HL-60/S4 (cell line): ENCODE measurements around the gene COA1.
"Not testable (repeated sequence)": the region's sequence is repeated elsewhere in the genome, so short reads cannot be mapped to it uniquely, and the experiment has no call there.

Experiments used
- in situ Hi-C: fragments of 300-500 bp; cut with MboI; formaldehyde crosslinking; loops from 2 replicates; pipeline ENCODE4 v1.14.3; 2022; ENCODE audit warnings: low sequenced_read_pairs

COA1 gene

DNA sequence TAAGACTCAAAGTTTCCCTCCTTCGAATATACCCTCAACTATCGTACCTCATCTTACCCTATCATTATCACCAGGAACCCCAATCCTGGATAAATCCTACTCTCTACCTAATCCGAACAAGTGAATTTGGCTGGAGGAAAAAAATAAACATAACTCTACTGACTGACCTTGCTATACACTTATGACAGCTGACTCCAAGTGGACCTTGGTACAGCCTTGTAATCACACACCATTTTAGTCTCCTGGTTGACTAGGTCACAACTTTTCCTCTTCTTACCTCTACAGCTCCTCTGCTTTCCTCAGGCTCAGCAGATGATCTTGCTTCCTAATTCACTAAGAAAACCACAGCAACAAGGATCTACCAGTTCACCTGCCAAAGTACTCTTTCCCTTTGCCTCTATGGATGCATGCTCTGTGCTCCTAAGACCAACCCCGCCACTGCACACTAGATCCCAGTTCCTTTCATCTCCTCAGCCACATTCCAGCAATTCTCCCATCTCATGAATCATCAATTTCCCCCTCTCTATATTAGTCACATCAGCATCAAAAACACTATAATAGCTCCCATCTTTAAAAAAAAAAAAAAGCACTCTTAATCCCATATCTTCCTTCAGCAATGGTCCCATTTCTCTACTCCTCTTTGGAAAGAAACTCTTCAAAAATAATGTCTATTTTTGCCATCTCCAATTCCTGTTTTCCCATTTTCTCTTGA, 35.5 kb downstream of the COA1 start:
- in situ Hi-C loops: loop anchor here (10.0 kb wide), 1 partner anchor 109 kb away; the partner anchor contains the start of gene STK17A

DNA sequence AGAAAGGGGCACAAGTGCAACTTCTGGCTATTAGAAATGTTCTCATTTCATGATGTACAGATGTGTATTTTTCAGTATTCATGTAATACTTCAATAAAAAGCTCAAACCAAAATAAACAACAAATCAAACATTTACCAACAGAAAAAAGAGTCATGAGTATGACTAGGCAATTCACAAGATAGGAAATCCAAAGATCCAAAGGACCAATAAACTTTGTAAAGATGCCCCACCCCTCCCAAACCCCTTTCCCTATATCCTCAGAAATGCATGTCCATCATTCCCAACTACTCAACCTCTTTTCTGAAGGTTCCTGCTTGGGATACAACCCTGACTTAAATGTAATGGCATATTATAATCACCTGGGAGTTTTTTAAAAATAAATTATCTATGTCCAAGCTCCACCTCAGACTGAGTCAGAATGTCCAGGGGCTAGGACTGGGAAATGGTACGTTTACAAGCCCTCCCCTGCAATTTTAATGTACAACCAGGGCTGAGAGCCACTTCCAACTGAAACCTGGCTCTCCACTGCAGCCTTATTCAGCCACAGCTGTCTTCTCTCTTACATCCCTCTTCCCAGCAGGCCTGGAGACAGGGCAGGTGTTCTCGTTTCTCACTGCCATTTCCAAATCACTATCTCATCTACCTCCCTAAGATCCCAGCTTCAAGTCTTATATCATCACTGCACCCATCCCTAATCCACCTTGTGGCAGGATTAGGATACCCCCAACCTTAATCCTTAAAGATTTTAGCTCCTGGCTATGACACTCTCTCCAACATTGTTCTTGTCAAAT, 36.5 kb downstream of the COA1 start:
- in situ Hi-C loops: loop anchor here (10.0 kb wide), 1 partner anchor 108 kb away; the partner anchor contains the start of gene STK17A

DNA sequence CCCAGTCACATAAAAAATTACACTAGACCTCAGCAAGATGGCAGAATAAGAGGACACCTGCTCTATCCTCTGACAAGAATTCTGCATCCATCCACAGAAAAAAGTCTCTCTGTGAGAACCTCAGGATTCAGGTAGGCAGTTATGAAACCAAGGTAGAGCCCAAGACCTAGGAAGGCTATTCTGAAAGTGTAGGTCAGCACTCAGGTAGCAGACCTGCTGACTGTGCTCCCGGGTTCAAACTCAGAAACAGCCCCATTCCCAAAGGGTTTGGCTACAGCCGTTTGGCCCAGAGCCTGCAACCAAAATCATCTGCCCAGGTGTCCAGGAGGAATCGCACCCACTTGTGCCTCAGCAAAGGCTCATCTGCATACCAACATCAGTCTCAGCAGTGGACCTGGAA, 37.7 kb downstream of the COA1 start:
- in situ Hi-C loops: loop anchor here (10.0 kb wide), 1 partner anchor 107 kb away; the partner anchor contains the start of gene STK17A

DNA sequence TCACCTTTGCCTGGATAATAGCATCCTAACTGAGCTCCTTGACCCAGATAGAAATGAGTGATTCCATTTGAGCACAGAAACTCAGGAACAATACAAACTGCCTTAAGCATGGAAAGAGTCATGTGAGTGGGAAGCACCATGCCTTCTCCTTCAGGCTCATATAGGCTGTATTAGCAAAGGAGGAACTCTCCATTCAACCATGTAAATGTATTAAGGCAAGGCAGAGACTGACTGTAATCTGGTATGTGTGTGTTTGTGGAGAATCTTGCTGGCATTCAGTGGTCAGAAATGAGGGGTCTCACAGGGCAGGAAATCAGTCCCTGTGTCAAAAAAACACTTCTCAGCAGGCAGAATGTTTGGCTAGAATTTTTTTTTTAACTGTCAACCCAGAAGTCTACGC, 40.2 kb downstream of the COA1 start:
- in situ Hi-C loops: no loop called here

DNA sequence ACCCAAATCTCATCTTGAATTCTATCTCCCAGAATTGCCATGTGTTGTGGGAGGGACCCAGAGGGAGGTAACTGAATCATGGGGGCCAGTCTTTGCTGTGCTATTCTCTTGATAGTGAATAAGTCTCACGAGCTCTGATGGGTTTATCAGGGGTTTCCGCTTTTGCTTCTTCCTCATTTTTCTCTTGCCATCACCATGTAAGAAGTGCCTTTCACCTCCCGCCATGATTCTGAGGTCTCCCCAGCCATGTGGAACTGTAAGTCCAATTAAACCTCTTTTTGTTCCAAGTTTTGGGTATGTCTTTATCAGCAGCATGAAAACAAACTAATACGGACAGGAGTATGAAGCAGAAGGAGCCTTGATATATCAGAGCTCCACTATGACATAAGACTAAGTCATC, 41.5 kb downstream of the COA1 start:
- in situ Hi-C loops: not testable (repeated sequence)

DNA sequence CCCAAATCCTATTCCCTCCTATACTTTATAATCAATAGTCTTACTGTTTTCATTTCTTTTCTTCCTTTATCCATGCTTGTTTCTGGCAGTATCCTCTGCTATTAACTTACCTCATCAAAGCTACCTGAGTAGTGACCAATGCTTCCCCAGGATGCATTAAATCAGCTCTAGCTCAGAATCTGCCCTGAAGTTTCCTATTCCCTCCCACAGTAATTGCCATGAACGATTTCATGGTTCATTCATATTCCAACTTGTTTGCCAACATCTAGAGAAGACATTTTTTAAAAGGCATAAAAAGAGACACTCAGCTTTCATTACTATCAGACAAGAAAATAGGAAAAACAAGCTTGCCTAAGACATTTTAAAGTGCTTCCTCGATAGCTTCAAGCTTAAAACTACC, 42.3 kb downstream of the COA1 start:
- in situ Hi-C loops: no loop called here

DNA sequence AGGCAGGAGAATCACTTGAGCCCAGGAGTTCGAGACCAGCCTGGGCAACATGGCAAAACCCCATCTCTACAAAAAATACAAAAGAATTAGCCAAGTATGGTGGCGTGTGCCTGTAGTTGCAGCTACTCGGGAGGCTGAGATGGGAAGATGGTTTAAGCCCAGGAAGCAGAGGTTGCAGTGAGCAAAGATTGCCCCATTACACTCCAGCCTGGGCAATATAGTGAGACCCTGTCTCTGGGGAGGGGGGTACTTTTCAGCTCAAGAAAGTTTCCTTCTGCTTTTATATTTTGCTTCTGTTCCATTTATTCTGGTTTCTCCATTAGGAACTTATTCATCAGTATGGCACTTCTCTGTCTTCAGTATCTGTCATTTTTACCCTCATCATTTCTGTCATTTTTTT, 48.6 kb downstream of the COA1 start:
- in situ Hi-C loops: no loop called here

DNA sequence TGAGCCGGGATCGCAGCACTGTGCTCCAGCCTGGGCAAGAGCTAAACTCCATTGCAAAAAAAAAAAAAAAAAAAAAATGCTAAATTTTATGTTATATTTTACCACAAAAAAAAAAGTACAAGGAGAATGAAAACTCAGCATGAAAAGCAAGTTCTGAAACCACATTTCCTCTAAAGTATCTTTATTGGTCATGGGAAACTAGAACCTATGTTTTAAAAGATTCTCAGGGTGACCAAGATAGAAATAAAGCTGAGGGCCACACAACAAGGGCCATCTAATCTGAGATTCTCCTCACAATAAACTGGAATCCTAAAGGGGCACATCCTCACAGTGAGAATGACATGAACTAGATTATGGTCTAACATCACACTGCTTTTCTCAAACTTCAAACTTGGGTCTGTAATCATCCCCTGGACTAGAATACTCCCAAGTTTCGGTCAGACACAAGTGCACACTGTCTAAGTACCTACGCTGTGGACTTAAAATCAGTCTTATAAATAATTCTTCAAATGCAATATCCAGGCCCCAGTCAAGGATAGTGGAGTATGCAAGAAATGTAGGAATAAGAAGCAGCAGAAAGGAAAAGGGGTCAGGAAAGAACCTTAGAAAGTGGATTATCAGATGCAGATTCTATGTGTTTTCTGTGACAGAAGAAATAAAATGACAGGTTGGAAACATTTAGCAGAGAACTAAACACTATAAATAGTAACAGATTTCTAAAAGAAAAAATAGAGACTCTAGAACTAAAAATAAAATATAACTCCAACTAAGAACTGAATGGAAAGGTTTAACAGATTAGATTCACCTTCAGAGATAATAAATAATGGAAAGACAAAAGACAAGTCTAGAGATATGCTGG, 49.9 kb downstream of the COA1 start:
- in situ Hi-C loops: no loop called here

DNA sequence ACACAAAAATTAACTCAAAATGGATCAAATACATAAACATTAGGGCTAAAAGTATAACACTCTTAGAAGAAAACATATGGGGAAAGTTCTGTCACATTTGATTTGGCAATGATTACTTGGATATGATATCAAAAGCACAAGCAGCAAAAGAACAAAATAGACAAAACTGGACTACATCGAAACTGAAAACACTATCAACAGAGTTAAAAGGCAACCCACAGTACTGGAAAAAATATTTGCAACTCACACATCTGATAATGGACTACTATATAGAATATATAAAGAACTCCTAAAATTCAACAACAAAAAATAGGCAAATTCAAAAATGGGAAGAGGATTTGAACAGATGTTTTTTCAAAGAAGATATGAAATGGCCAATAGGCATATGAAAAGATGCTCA, 51.0 kb downstream of the COA1 start:
- in situ Hi-C loops: no loop called here

DNA sequence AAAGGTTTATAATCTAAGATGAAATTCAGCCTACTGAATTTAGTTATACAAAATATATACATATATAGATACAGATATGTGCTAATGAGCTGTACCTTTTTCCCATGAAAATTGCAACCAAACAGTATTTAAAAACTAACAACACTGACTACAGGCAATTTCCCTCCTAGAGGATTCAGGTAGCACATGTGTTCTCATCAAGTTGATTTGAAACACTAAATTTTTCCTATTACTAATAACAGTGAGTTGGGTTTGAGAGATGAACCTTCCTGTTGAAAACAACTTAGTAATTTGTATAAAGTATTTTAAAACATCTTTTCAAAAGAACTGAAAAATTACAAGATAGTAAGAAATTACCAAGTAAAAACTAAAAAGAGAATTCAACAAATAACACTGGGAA, 51.5 kb downstream of the COA1 start:
- in situ Hi-C loops: no loop called here

DNA sequence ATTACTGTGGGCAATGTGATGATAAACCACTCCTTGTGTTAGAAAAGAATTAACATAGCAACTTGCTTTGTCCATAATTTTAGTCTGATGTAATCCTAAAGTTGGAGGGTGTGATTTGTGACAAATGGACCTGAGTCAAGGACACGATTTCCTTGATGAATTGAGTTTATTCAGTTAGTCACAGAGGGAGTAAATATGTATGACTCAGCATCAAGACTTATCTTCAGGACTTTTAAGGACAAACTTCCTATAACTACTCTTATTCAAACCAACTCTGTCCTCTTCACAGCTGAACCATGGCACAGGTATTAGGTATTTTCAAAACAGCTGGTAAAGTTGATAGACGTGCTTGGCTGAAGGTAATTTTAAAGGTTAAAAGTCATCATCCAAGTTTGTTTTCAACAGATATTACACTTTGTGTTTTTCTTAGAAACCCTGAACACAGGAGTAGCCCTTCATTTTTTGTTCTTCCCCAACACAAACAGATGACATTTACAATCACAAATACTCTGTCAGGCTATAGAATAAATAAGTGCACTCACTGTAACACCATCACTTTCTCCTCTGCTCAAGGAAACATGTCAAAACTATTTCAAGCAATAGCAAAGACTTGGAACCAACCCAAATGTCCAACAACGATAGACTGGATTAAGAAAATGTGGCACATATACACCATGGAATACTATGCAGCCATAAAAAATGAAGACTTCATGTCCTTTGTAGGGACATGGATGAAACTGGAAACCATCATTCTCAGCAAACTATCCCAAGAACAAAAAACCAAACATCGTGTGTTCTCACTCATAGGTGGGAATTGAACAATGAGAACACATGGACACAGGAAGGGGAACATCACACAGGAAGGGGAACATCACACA, 54.5 kb downstream of the COA1 start:
- in situ Hi-C loops: no loop called here

DNA sequence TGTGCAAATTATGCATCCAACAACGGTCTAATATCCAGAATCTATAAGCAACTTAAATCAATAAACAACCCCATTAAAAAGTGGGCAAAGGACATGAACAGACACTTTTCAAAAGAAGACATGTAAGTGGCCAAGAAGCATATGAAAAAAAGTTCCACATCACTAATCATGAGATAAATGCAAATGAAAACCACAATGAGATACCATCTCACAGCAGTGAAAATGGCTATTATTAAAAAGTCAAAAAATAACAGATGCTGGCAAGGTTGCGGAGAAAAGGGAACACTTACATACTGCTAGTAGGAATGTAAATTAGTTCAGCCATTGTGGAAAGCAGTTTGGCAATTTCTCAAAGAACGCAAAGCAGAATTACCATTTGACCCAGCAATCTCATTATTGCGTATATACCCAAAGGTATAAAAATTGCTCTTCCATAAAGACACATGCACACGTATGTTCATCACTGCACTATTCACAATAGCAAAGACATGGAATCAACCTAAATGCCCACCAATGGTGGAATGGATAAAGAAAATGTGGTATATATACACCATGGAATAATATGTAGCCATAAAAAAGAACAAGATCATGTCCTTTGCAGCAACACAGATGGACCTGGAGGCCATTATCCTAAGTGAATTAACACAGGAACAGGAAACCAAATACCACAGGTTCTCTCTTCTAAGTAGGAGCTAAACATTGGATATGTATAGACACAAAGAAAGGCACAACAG, 55.9 kb downstream of the COA1 start:
- in situ Hi-C loops: not testable (repeated sequence)

DNA sequence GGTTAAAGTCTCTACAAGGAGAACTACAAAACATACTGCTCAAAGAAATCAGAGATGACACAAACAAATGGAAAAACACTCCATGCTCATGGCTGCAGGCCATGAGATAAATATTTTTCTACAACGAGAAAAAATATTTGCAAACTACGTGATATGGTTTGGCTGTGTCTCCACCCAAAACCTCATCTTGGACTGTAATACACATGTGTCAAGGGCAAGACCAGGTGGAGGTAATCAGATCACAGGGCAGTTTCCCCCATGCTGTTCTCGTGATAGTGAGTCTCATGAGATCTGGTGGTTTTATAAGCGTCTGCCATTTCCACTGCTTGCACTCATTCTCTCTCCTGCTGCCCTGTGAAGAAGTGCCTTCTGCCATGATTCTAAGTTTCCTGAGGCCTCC, 57.8 kb downstream of the COA1 start:
- in situ Hi-C loops: no loop called here

DNA sequence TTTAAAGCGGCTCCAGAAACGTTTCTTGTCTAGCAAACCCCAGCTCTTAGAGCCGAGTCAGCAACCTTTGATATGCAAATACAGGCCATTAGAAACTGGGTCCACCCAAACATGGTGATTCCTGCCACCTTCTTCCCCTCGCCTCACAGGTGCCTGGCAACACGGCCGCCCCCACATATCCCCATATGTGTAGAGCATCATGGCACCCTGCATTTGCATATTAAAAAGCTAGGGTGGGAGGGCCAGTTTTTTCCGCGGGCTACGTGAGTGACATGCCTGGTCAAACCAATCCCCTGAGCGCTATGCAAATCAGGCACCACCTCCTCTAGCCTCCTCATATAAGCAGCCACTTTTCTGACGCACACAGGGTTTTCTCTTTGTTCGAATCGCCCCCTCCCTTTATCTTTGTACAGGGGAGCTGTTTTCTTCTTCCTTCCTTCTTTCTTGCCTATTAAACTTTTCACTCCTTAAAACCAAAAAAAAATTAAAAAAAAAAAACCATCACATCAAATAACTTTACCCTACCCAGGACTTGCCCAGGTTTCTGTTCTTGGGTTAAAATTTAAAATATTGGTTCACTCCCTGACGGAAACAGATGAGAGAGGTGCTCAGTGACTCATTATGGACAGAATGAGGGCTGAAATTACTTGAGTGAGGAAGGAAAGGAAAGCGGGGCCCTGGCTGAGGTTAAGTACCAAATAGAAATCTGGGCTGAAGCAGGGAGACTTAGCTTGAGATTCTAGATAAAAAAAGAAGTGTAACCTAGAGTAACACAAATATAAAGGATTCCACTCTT, 59.8 kb downstream of the COA1 start:
- in situ Hi-C loops: no loop called here

DNA sequence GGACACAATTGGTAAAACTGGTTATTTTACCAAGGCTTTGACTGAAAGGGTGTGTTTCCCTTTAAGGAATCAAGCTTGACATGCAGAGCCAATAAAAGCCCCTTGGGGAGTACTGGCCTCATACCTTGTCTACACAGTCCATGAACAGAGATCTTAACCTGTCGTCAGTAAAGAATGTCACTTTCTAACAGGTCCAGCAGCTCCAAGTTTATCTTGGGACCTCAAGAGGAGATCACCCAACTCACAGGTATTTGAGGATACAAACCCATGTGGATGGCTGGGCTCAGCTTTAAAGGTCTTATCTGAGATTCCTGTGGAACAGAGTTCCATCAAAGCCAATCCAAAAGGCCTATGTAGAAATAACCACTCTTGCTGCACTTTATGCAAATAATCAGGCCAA, 61.3 kb downstream of the COA1 start:
- in situ Hi-C loops: no loop called here

DNA sequence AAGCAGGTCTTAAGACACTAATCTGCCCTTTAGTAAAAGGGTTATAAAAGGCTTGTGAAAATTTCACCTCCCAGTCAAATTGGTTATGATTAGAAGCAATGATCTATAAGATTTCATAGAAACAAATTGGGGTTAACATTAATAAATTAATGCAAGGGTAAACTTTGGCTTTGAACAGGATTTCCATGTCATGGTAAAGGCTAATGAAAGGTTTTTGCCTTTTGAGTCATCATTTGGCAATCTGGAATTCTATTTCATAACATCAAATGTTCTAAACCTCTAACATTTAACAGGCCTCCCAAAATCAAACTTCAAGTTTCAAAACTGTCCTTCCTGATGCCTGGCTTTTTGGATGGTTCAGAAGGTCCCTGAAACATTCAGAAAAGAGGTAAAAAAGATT, 62.4 kb downstream of the COA1 start:
- in situ Hi-C loops: no loop called here

DNA sequence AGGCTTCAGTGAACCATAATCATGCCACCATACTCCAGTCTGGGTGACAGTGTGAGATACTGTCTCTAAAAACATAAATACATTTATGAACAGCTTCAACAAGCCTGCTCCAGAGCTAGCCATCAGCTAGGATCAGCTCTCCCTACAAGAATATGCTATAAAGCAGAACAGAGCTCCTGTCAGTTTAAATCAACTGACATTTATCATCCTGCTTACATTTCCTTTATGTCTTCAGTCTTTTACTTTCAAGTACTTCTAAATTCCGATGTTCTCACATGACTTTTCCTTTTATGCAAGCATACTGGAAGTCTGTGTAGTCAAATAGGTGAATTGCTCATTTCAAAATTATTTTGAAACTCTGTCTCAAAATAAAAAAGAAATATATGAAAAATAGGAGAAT, 64.6 kb downstream of the COA1 start:
- in situ Hi-C loops: no loop called here

DNA sequence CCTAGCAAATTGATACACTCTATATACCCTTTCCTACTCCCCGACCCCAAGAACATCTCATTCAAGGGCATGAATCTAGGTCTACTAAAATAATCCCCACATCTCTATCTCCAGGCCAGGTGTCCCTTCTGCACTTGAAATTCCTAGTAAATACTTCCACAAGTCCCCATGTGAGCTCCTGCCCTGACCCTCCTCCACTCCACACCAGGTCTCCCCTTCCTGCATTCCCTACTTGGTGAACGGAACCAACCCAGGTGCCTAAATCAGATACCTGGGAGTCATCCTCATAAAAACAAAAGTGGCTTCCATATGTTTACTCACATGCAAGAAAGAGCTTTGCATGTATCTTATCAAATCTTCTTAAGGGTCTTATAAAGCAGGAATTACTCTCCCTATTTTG, 69.2 kb downstream of the COA1 start:
- in situ Hi-C loops: no loop called here

DNA sequence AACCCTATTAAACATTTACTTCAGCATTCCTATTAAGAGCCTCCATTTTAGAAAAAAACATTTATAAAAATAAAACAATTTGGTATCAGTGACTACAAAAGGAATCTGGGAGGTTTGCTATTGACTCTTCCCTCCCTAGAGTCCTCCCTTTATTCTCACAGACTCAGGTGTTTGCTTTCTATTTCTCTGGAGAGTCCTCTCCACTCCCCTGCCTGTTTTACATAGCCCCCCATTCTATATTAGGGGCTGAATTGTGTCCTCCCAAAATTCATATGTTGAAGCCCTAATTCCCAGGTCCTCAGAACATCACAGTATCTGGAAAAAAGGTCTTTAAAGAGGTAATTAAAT, 69.8 kb downstream of the COA1 start:
- in situ Hi-C loops: no loop called here
